Measurements from ENCODE around the gene BET1L.
"Not testable (repeated sequence)": the region's sequence is repeated elsewhere in the genome, so short reads cannot be mapped to it uniquely, and the experiment has no call there.

Gene BET1L

DNA sequence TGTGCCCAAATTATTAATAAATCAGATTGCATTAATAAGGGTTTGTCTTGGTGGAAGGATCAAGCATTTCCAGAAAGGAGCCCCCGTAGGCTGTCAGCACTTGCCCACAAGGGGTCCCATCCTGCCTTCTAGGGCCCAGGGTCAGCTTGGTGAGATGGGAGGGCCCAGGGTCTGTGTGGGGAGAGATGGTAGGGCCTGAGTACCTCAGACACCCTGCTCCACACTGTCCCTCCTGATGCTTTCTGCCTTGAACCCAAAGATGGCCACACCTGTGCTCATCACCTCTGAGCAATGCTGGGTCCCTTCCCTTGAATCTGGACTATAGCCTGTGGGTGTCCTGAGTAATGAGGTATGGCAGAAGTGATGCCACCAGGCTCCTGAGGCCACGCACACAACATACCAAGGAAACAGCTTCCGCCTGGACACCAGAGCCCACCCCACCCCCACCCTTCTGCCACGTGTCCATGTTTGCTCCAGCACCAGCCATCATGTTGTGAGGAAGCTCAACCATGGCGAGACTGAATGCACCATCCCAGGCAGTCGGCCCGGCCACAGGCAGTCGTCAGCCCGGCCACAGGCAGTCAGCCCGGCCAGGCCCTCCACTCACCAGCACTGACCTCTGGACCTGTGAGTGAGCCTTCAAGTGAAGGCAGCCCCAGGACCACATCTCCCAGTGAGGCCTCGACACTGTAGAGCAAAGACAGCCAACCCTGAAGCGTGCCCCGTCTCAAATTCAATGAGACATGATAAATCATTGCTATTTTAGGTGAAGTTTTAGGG lies 6.8 kb downstream of the BET1L start:
- no peak overlapping the region for H3K4me3 ChIP-seq (ENCODE audit: low read length)
- TF ChIP-seq, protein P1, sequence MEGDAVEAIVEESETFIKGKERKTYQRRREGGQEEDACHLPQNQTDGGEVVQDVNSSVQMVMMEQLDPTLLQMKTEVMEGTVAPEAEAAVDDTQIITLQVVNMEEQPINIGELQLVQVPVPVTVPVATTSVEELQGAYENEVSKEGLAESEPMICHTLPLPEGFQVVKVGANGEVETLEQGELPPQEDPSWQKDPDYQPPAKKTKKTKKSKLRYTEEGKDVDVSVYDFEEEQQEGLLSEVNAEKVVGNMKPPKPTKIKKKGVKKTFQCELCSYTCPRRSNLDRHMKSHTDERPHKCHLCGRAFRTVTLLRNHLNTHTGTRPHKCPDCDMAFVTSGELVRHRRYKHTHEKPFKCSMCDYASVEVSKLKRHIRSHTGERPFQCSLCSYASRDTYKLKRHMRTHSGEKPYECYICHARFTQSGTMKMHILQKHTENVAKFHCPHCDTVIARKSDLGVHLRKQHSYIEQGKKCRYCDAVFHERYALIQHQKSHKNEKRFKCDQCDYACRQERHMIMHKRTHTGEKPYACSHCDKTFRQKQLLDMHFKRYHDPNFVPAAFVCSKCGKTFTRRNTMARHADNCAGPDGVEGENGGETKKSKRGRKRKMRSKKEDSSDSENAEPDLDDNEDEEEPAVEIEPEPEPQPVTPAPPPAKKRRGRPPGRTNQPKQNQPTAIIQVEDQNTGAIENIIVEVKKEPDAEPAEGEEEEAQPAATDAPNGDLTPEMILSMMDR (conservative IDR thresholded peaks at IDR 0.05; ENCODE audit: low read depth, low read length), result no peak
- no peak for DNase-seq (ENCODE audit: low read depth)

- TF ChIP-seq, protein P1 (conservative IDR thresholded peaks at IDR 0.05; ENCODE audit: low read depth, low read length), result no peak
- no peak for DNase-seq (ENCODE audit: low read depth)
- no peak overlapping the region for H3K4me3 ChIP-seq (ENCODE audit: low read length)
Measured at GRCh38 chr11:199782-200181, 7.4 kb downstream of the BET1L start.

DNA sequence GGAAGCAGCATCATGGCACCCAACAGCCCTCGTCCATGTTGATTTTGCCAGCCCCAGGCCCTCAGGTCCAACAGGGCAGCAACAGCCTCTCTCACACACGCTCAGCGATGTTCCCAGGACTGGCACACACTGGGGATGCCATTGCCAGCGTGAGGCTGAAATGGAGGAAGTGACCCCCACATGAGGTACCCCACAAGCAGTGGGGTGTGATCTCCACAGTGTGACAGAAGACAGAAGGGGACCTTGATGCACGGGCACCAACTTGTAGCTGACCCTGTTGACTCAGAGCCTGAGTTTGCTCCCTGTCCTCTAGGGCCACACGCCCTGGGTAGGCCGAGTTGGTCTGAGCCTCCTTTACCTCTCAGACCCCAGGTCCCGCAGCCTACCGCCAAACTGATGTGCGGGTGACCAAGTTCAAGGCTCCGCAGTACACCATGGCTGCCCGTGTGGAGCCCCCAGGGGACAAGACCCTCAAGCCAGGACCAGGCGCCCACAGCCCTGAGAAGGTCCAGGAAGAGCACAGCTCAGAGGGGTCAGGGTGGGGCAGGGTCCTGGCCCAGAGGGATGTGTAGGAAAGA lies 8.1 kb downstream of the BET1L start:
- TF ChIP-seq, protein P1 (conservative IDR thresholded peaks at IDR 0.05; ENCODE audit: low read depth, low read length), result no peak
- DNase-seq (ENCODE audit: low read depth), result no peak
- no peak overlapping the region for H3K4me3 ChIP-seq (ENCODE audit: low read length)

DNA sequence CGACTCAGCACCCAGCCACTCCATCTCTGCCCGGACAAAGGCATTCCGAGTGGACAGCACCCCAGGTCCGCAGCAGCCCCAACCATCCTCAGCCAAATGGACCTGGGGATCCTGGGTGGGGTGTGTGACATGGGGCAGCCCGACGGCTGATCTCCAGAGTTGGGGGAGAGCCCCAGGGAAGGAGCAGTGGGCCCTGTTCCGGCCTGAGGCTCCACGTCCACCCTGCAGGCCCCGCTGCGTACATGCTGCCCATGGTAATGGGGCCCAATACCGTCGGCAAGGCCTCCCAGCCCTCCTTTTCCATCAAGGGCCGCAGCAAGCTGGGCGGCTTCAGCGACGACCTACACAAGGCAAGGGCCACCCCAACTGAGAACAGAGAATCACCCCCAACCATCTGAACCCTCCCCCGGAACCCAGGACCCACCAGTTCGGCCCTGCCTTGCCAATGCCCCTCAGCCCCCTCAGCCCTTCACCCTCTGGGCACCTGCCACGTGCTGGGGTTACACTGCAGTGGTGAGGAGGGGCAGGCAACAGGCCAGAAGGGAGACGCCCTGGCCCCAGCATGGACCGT lies 8.9 kb downstream of the BET1L start:
- TF ChIP-seq, protein P1 (conservative IDR thresholded peaks at IDR 0.05; ENCODE audit: low read depth, low read length), result no peak

GRCh38 chr11:197741-198235 lies 9.4 kb downstream of the BET1L start:
- TF ChIP-seq, protein P1 (conservative IDR thresholded peaks at IDR 0.05; ENCODE audit: low read depth, low read length), result no peak
- DNase-seq (ENCODE audit: low read depth), result no peak
- no peak overlapping the region for H3K4me3 ChIP-seq (ENCODE audit: low read length)

More for the DNA sequence above, 8.9 kb downstream of the BET1L start:
- no peak overlapping the region for H3K4me3 ChIP-seq (ENCODE audit: low read length)
- no peak for DNase-seq (ENCODE audit: low read depth)

DNA sequence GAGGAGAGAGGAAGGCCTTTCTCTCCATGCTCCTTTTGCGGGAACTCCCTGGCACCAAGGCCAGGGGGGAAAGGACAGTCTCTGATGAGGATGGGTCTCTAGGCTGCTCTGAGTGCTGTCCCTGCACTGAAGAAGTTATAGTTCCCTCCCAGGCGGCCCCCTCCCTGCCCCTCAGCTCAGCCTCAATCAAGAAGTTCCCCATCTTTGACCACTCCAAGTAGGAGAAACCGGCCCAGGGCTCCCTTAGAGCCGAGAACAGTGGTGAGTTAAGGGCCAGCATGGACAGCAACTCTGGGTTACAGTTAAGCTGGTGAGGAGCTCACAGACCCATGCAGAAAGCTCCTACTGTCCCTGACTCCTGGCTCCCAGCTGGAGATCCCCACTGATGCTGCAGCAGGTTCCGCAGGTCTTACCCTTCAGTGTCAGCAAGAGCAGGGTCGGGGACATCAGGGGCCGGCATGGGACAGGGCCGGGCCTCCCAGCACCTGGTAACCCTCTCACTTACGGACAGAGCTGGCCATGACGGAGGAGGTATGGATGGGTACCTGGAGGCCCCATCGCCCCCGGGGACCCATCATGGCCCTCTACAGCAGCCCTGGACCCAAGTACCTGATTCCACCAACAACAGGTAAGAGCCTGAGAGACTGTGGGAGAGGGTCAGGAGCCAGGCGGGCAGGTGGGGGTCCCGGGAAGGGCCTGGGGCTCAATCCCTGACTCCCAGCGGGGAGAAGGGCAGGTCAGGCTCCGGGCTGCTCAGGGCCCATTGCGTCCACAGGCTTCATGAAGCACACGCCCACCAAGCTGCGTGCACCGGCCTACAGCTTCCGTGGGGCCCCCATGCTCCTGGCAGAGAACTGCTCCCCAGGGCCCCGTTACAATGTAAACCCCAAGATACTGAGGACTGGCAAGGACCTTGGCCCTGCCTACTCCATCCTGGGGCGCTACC lies 10.1 kb downstream of the BET1L start:
- DNase-seq (ENCODE audit: low read depth), result no peak
- TF ChIP-seq, protein P1 (conservative IDR thresholded peaks at IDR 0.05; ENCODE audit: low read depth, low read length), result no peak
- no peak overlapping the region for H3K4me3 ChIP-seq (ENCODE audit: low read length)

DNA sequence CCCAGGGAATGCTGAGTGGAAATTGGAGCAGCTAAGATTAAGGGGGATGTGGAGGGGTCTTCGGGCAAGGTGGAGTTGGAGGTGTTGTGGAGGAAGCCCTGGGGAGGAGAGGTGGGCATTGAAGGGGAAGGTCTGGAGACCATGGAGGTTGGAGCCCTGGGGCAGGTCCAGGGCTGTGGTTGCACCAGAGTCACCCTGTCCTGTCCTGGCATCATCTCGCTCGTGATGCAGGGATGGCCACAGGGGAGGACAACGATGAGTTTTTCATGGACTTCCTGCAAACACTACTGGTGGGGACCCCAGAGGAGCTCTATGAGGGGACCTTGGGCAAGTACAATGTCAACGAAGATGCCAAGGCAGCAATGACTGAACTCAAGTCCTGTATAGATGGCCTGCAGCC lies 13.7 kb downstream of the BET1L start:
- H3K4me3 ChIP-seq (ENCODE audit: low read length); DNase-seq (ENCODE audit: low read depth): not testable (repeated sequence)

GRCh38 chr11:192674-193128 lies 14.5 kb downstream of the BET1L start, which contains the start of gene SCGB1C1:
Gene SCGB1C1, plus strand, starts transcription at chr11:193078. Its CDS starts 22 bp downstream, at chr11:193100.
- not testable (repeated sequence) for DNase-seq (ENCODE audit: low read depth); H3K4me3 ChIP-seq (ENCODE audit: low read length)

All from retinal pigment epithelial cell (primary cell).